Brain microvascular endothelial cell (primary cell): Measurements from ENCODE around the gene LEO1.

Experiments
- DNase-seq: peaks from one replicate; pipeline ENCODE4 v3.0.0-alpha.2; 2020
- H3K27ac ChIP-seq: fragments of 250-450 bp; sonication (Bioruptor Pico); 2 replicates; pipeline ENCODE4 v1.5.1; 2020; ENCODE audit warnings: mild to moderate bottlenecking, moderate library complexity
- H3K27me3 ChIP-seq: fragments of 250-450 bp; sonication (Bioruptor Pico); replicated peaks from 2 replicates; pipeline ENCODE4 v1.5.1; 2020; ENCODE audit warnings: mild to moderate bottlenecking
- H3K36me3 ChIP-seq: fragments of 250-450 bp; sonication (Bioruptor Pico); replicated peaks from 2 replicates; pipeline ENCODE4 v1.5.1; 2020; ENCODE audit warnings: mild to moderate bottlenecking
- H3K4me3 ChIP-seq: 2 replicates; pipeline ENCODE4 v1.5.1; 2011; ENCODE audit warnings: low read depth, mild to moderate bottlenecking, control low read depth, low read length, moderate library complexity
- in situ Hi-C: cut with HindIII; loops from 2 replicates; pipeline ENCODE4 v1.10.0; 2017; ENCODE audit warnings: low sequenced_read_pairs, low pct_ligation_motif_present
- TF ChIP-seq, protein P1 (sequence below): IDR thresholded peaks from 2 replicates; pipeline ENCODE4 v1.5.1; 2011; ENCODE audit warnings: low read depth, mild to moderate bottlenecking, moderate library complexity, low read length, control low read depth, inconsistent platforms; ENCODE audit errors: missing control alignments

Gene LEO1

DNA sequence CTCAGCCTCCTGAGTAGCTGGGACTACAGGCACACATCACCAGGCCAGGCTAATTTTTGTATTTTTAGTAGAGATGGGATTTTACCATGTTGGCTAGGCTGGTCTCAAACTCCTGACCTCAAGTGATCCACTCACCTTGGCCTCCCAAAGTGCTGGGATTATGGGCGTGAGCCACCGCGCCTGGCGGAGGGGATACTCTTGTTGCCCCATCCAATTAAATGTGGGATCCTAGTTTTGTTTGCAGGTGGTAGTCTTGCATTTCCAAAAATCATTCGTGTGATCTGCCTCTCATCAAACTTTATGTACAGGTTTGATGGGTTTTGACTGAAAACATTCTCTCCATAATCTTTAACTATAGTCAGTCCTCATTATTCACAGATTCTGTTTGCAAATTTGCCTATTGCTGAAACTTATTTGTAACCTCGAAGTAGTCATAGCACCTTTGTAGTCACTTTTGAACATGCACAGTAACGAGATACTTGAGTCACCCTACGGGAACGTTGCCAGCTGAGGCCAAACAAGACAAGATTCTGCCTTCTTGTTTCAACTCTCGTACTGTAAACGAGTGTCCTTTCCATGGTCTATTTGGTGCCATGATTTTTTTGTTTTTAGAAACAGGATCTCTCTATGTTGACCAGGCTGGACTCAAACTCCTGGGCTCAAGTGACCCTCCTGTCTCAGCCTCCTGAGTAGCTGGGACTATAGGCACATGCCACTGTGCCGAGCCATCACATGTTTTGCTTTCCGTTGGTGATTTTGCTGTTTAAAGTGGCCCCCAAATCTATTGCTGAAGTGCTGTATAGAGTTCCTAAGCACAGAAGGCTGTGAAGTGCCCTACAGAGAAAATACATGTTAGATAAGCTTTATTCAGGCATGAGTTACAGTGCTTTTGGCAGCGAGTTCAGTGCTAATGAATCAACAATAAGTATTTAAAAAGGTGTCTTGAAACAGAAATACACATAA is 39.3 kb upstream of the LEO1 start:
- DNase-seq: peak; percentile 88
- no peak overlapping the region for H3K4me3 ChIP-seq
- H3K36me3 ChIP-seq: no peaks in the 10 kb centered on the region
- TF ChIP-seq, protein P1, sequence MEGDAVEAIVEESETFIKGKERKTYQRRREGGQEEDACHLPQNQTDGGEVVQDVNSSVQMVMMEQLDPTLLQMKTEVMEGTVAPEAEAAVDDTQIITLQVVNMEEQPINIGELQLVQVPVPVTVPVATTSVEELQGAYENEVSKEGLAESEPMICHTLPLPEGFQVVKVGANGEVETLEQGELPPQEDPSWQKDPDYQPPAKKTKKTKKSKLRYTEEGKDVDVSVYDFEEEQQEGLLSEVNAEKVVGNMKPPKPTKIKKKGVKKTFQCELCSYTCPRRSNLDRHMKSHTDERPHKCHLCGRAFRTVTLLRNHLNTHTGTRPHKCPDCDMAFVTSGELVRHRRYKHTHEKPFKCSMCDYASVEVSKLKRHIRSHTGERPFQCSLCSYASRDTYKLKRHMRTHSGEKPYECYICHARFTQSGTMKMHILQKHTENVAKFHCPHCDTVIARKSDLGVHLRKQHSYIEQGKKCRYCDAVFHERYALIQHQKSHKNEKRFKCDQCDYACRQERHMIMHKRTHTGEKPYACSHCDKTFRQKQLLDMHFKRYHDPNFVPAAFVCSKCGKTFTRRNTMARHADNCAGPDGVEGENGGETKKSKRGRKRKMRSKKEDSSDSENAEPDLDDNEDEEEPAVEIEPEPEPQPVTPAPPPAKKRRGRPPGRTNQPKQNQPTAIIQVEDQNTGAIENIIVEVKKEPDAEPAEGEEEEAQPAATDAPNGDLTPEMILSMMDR: no peak
- H3K27ac ChIP-seq: no peak overlapping the region
- no peaks in the 10 kb centered on the region for H3K27me3 ChIP-seq
- in situ Hi-C loops: no loop called here

DNA sequence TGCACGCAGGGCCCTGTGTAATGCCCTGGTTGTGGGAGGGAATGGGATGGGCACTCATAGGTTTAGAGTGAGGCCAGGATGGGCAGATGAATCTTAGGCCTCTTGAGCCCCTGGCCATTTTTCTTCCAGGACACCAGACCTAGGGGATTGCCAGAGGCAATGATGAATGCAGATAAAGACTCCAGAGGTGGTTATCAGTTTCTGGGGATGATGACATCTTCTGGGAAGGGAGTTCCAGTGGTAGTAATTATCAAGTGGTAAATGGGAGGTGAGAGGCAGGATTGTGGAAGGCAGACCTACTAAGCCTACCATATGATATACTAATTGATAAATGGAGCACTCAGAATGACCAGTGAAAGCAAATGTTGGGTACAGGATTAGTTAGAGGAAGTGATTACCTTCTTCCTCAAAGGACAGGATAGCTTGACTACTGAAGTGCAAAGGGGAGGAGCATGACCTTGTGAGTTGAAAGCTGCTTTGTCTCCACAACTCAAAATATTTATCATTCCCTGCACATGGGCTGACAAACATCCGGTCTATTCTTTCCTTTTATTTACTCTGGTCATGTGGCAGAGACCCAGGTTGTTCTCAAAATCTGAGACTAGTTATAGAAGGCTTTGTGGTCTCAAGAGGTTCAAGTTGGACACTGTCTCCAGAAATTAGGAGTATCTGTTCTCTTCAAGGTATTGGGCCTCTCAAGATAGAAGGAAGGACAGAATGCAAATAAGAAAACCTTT is 37.3 kb upstream of the LEO1 start:
- H3K4me3 ChIP-seq: no peak overlapping the region
- no peak for DNase-seq
- no peaks in the 10 kb centered on the region for H3K36me3 ChIP-seq
- in situ Hi-C loops: no loop called here
- no peaks in the 10 kb centered on the region for H3K27me3 ChIP-seq
- H3K27ac ChIP-seq: no peak overlapping the region
- TF ChIP-seq, protein P1: no peak

DNA sequence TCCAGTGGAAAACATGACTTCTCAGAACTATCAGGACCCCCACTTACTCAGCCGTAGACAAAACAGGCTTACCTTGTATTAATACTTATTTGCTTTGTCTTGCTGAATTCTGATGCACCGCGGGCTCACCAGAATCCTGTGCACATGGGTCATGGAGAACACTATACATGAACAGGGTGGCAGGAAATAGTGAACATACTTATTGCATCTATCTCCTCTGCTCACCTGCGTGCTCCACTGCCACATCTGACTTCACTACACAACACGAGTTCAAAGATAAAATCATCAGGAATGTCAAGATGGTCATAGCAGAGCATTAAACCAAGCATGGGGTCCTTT is 36.8 kb upstream of the LEO1 start:
- Histone ChIP-seq H3K27me3 (no peaks in the 10 kb centered on the region), H3K4me3 (no peak overlapping the region), H3K36me3 (no peaks in the 10 kb centered on the region), H3K27ac (no peak overlapping the region)
- DNase-seq: no peak
- TF ChIP-seq, protein P1: no peak
- in situ Hi-C loops: no loop called here

DNA sequence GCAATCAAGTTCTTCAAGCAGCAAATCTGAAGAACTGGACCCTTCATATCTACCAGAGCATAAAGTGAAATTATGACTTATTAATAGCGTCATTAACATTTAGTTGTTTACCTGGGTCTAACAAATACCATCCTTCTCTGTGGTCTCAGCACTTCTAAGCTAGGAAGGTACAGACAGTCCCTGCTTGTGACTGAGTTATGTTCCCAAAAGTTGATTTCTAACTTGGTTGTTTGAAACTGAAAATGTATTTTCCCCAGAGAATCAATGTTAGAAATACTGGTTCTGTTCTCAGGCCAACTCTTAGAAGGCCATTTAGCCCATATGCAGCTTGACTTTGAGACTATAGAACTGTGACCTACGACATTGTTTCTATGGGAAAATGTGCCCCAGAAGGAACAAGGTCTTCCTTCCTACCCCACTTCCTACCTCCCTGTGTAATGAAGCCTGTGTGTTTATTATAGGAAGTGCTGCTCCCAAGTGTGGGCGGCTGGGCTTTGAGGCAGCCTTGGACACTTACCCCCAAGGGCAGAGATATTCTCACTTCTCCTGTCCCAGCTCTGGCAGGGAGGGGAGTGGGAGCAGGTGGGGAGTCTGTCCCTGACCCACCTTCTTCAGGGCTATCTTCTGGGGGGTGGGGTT is 35.2 kb upstream of the LEO1 start:
- DNase-seq: no peak
- TF ChIP-seq, protein P1: no peak
- Histone ChIP-seq H3K27me3 (no peaks in the 10 kb centered on the region), H3K36me3 (no peaks in the 10 kb centered on the region), H3K27ac (peak overlapping the region; percentile 18), H3K4me3 (no peak overlapping the region)
- in situ Hi-C loops: no loop called here

DNA sequence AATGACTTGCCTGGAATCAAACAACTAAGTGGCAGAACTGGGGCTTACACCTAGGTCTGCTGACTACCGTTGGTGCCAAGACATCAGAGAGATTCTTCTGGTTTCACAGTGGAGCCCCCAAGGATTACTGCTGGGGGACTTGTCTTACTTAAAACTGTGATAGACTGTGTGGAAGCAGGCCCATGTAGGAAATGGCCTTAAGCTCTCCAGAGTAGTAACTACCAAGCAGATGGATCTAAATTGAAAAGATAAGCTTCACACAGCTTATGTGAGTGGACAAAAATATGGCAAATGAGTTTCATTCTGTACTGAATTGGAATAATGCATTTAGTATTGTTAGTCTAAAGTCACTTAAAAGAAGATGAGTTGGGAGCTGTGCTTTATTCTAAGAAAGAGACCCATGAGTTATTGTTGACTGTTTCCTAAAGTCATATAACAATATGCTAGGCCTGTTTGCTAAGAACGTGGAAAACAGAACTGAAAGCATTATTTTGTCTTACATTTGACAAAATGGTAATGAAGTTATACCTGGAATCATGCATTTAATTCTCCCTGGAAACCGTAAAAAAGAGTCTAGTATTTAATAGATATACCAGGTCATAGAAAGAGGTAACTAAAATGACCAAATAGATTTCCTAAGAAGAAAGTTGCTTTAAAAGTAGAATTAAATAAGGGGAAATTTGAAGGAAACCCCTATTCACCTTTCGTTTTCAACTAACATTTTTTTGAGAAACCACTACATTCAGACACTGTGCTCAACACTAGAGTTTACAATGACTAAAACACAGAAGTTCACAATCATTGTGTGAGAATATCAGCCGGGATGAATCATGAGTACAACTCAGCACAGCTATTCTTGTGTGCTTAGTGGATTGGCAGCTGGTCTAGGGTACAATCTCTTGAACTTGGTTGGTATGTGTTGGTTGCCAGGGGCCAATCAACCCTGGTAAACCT is 34.4 kb upstream of the LEO1 start:
- Histone ChIP-seq H3K27me3 (no peaks in the 10 kb centered on the region), H3K27ac (no peak overlapping the region), H3K4me3 (no peak overlapping the region), H3K36me3 (no peaks in the 10 kb centered on the region)
- in situ Hi-C loops: no loop called here
- TF ChIP-seq, protein P1: no peak
- peak; percentile 79 for DNase-seq
